GM12878 (cell line): Measurements from ENCODE around the gene PPP2R3B. TPM values are rescaled to one million over a fixed set of nuclear protein-coding genes. Genes with fewer than 3 reads are reported as not detected.

ENCODE experiments used
- ATAC-seq: fragments of 200-7000 bp; cut with Tn5 transposase; 3 replicates; pipeline ENCODE4 v1.9.1; 2020; ENCODE audit warnings: mild to moderate bottlenecking, moderate library complexity
- BruUV-seq: library from RNA; stranded (reverse); fragments of 400-500 nt; replicated peaks from 2 replicates; lab custom pipeline; 2021; lab: Mats Ljungman, UMichigan
- CTCF ChIA-PET: fragments of 300-600 bp; sonication (Branson Sonifier 250); formaldehyde crosslinking; extraction: SDS; loops from one replicate; lab custom pipeline; 2021; ENCODE audit warnings: inconsistent platforms; lab: Yijun Ruan, JAX
- POLR2A ChIA-PET: fragments of 350-600 bp; formaldehyde crosslinking; extraction: SDS; loops from one replicate; lab custom pipeline; 2021; ENCODE audit warnings: inconsistent platforms; lab: Charles Lee
- RAD21 ChIA-PET: fragments of 300-600 bp; sonication (Branson Sonifier 250); formaldehyde crosslinking; loops from one replicate; lab custom pipeline; 2023; ENCODE audit warnings: antibody characterized with exemption; ENCODE audit not compliant: unreplicated experiment; lab: Charles Lee
- SMC1A ChIA-PET: fragments of 300-600 bp; sonication (Branson Sonifier 250); formaldehyde crosslinking; loops from one replicate; lab custom pipeline; 2023; ENCODE audit not compliant: unreplicated experiment, uncharacterized antibody; lab: Charles Lee
- DNase-seq: peaks from one replicate; pipeline ENCODE4 v3.0.0-alpha.2; 2011; ENCODE audit warnings: low read depth, low spot score
- FAIRE-seq: peaks from 3 replicates; lab custom pipeline; 2011; peaks lifted over from hg19 to GRCh38; lab: Jason Lieb, UNC
- H2AFZ ChIP-seq: 2 replicates; pipeline ENCODE4 v1.6.0; 2011; ENCODE audit warnings: low read depth, low read length, control low read depth; ENCODE audit not compliant: control insufficient read depth
- H3K27ac ChIP-seq: 2 replicates; pipeline ENCODE4 v1.5.1; 2011; ENCODE audit warnings: control low read depth; ENCODE audit not compliant: control insufficient read depth, insufficient read depth
- H3K27me3 ChIP-seq, 2 experiments: replicated peaks in 1 of 2; 2 replicates each; pipeline versions ENCODE4 v1.6.0 to v1.6.1; 2011; ENCODE audit warnings: low read length in 1 of 2; ENCODE audit not compliant: control insufficient read depth in 2 of 2, insufficient read depth in 2 of 2
- H3K36me3 ChIP-seq, 2 experiments: 2 replicates each; pipeline ENCODE4 v1.5.1; 2011; ENCODE audit warnings: low read length in 1 of 2; ENCODE audit not compliant: control insufficient read depth in 2 of 2, insufficient read depth in 2 of 2
- H3K4me1 ChIP-seq: 2 replicates; pipeline ENCODE4 v1.6.1; 2011; ENCODE audit warnings: mild to moderate bottlenecking, low read length, moderate library complexity, mixed read lengths; ENCODE audit not compliant: control insufficient read depth, insufficient read depth
- H3K4me2 ChIP-seq: 2 replicates; pipeline ENCODE4 v1.6.0; 2011; ENCODE audit warnings: control low read depth; ENCODE audit not compliant: control insufficient read depth, insufficient read depth
- H3K4me3 ChIP-seq: fragments of 200-600 bp; sonication (generic); 2 replicates; pipeline ENCODE4 v1.5.1; 2016
- H3K79me2 ChIP-seq: 2 replicates; pipeline ENCODE4 v1.6.0; 2011; ENCODE audit warnings: low read length; ENCODE audit not compliant: control insufficient read depth, insufficient read depth
- H3K9ac ChIP-seq: 2 replicates; pipeline ENCODE4 v1.8.0; 2011; ENCODE audit warnings: low read length, control low read depth, mixed read lengths; ENCODE audit not compliant: control insufficient read depth, insufficient read depth
- H3K9me3 ChIP-seq: replicated peaks from 3 replicates; pipeline ENCODE4 v1.5.1; 2011; ENCODE audit warnings: mild to moderate bottlenecking, low read length; ENCODE audit not compliant: control insufficient read depth, insufficient read depth
- H4K20me1 ChIP-seq: 2 replicates; pipeline ENCODE4 v1.6.0; 2011; ENCODE audit not compliant: control insufficient read depth, insufficient read depth
- BHLHE40 ChIP-seq, 2 experiments: fragments of 450-650 bp in 1 of 2; IDR thresholded peaks; 2 replicates each; pipeline ENCODE4 v1.6.1; 2011 to 2017; ENCODE audit warnings: low read depth in 2 of 2, borderline replicate concordance in 1 of 2, improper control_type of control experiment in 1 of 2, low read length in 1 of 2, mild to moderate bottlenecking in 1 of 2
- IKZF2 ChIP-seq, 2 experiments: fragments of 450-650 bp; IDR thresholded peaks; 2 replicates each; pipeline ENCODE4 v1.6.1; 2017; ENCODE audit warnings: mild to moderate bottlenecking in 2 of 2, moderate library complexity in 2 of 2
- POU2F2 ChIP-seq: IDR thresholded peaks from 3 replicates; pipeline ENCODE4 v1.6.1; 2011; ENCODE audit warnings: low read depth, mild to moderate bottlenecking, low read length, borderline replicate concordance
- RFX5 ChIP-seq: IDR thresholded peaks from 2 replicates; pipeline ENCODE4 v1.6.1; 2011; ENCODE audit warnings: low read depth, low read length, improper control_type of control experiment
- SIN3A ChIP-seq: IDR thresholded peaks from 2 replicates; pipeline ENCODE4 v1.6.1; 2012; ENCODE audit warnings: low read depth, low read length, improper control_type of control experiment
- SREBF2 ChIP-seq: IDR thresholded peaks from 2 replicates; pipeline ENCODE4 v1.6.1; 2012; ENCODE audit warnings: mild to moderate bottlenecking, low read length
- YY1 ChIP-seq: IDR thresholded peaks from 2 replicates; pipeline ENCODE4 v1.6.1; 2011; ENCODE audit warnings: low read depth, mild to moderate bottlenecking, low read length
- ZNF274 ChIP-seq: IDR thresholded peaks from one replicate; pipeline ENCODE4 v1.8.0; 2011; ENCODE audit not compliant: insufficient read length, insufficient read depth
- WGBS: methylation state at CpG from one replicate; pipeline ENCODE4 v1.1.6; 2016; ENCODE audit warnings: low lambda C conversion rate; ENCODE audit not compliant: insufficient replicate concordance, insufficient coverage; ENCODE audit errors: missing lambda C conversion rate; 5-methylcytosine and 5-hydroxymethylcytosine counted together
- in situ Hi-C: fragments of 300-500 bp; cut with MboI; formaldehyde crosslinking; loops from 9 replicates; pipeline ENCODE4 v1.14.3; 2018; ENCODE audit warnings: mixed read lengths
- intact Hi-C: fragments of 100-400 bp; cut with micrococcal nuclease; formaldehyde crosslinking; loops from one replicate; pipeline ENCODE4 v1.14.2; 2022; ENCODE audit not compliant: unreplicated experiment
- polyA plus RNA-seq, 11 experiments: library from polyadenylated mRNA; depleted of rRNA in 4 of 11; unstranded in 6 of 11; stranded (reverse) in 5 of 11; fragments of >200 nt; fragmentation: Nextera tagmentation in 4 of 11; fragmentation: Illumina TruSeq in 1 of 11; extraction: Ambion mirVana in 4 of 11; extraction: Trizol in 1 of 11; gene quantifications; 1 replicate in 1 of 11; 2 replicates in 10 of 11; pipeline versions ENCODE4 v1.2.1 to v1.2.3, GENCODE V29; 2011 to 2016; ENCODE audit warnings: inconsistent platforms in 2 of 11, missing spikeins in 2 of 11, low read depth in 1 of 11
- total RNA-seq, 4 experiments: library from RNA; depleted of rRNA in 3 of 4; stranded (reverse); fragments of >200 nt in 3 of 4; fragmentation: Illumina TruSeq in 1 of 4; extraction: Trizol in 1 of 4; gene quantifications; 2 replicates each; pipeline versions ENCODE4 v1.2.1 to v1.2.3, GENCODE V29; 2013 to 2021
- TF ChIP-seq, protein P1 (sequence below): fragments of 450-650 bp; IDR thresholded peaks from 2 replicates; pipeline ENCODE4 v1.6.1; 2016; ENCODE audit warnings: mild to moderate bottlenecking
- TF ChIP-seq, protein P2 (sequence below): IDR thresholded peaks from 2 replicates; pipeline ENCODE4 v1.6.1; 2011; ENCODE audit warnings: mild to moderate bottlenecking, low read depth, low read length, moderate library complexity; ENCODE audit not compliant: insufficient replicate concordance
- TF ChIP-seq, protein P3 (sequence below): fragments of 450-650 bp; IDR thresholded peaks from 2 replicates; pipeline ENCODE4 v1.6.1; 2016; ENCODE audit warnings: mild to moderate bottlenecking, moderate library complexity, borderline replicate concordance

Gene PPP2R3B
- total and polyA plus RNA-seq, 10 of the 15 experiments (the other 5 are each of a cell fraction or from before 2014, with no cell fraction given), result 0.11 to 34.3 (median 9.7) TPM; not detected in 1

DNA sequence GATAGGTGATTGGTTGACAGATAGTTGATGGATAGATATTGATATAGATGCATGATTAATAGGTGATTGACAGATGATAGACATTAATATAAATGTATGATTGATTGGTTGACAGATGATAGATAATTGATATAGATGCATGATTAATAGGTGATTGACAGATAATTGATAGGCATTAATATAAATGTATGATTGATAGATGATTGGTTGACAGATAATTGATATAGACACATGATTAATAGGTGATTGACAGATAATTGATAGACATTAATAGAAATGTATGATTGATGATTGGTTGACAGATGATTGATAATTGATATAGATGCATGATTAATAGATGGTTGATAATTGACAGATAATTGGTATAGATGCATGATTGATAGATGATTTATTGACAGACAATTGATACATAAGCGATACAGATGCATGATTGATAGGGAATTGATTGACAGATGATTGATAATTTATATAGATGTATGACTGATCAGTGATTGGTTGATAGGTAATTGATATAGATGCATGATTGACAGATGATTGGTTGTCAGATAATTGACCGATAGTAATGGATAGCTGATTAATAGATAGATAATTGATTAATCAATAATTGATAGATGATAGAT is 44.9 kb upstream of the PPP2R3B start:
- BruUV-seq, result no TSS peak
- Histone ChIP-seq H3K4me2 (no peak overlapping the region), H4K20me1 (no peaks in the 10 kb centered on the region), H3K79me2 (no peaks in the 10 kb centered on the region), H3K9me3 (no peaks in the 10 kb centered on the region; the same call in 2 of the 3 replicates), H3K4me1 (no peaks in the 10 kb centered on the region), H3K27me3 (no peaks in the 10 kb centered on the region), H2AFZ (no peak overlapping the region), H3K27ac (no peak overlapping the region), H3K4me3 (no peak overlapping the region), H3K9ac (no peak overlapping the region), H3K36me3 (no peaks in the 10 kb centered on the region)
- RAD21 ChIA-PET, result no interaction called here
- POLR2A ChIA-PET, result no interaction called here
- ATAC-seq (no peak), FAIRE-seq (no peak), DNase-seq (no peak)
- in situ Hi-C loops, result no loop called here
- TF ChIP-seq ZNF274 (no peak), SIN3A (no peak)
- TF ChIP-seq, protein P1, sequence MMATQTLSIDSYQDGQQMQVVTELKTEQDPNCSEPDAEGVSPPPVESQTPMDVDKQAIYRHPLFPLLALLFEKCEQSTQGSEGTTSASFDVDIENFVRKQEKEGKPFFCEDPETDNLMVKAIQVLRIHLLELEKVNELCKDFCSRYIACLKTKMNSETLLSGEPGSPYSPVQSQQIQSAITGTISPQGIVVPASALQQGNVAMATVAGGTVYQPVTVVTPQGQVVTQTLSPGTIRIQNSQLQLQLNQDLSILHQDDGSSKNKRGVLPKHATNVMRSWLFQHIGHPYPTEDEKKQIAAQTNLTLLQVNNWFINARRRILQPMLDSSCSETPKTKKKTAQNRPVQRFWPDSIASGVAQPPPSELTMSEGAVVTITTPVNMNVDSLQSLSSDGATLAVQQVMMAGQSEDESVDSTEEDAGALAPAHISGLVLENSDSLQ, result peak; percentile 47
- SMC1A ChIA-PET, result no interaction called here
- CTCF ChIA-PET, result no interaction called here
- intact Hi-C loops, result no loop called here
- 42% methylated on average over 2 of the region's 2 CpGs for WGBS

DNA sequence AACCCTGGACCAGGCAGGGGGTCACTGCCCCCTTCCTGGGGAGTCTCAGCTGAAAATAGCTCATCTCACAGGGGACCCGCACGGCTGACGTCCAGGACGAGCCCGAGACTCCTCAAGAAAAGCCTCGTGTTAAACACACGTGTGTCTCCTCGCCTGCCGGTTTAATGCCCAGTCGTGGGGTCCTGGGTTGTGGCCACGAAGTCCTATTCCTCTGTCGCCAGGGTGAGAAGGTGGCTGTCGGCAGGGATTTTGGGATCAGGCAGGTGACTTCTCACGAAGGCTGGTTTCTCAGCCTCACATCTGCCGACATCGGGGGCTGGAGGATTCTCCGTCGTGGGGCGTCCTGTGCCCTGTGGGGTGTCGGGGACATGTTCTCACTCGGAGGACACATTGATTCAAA is 44.3 kb upstream of the PPP2R3B start:
- Histone ChIP-seq H3K79me2 (no peaks in the 10 kb centered on the region), H3K4me2 (no peak overlapping the region), H3K9ac (no peak overlapping the region), H3K4me3 (no peak overlapping the region), H3K36me3 (no peaks in the 10 kb centered on the region), H3K27me3 (no peaks in the 10 kb centered on the region), H4K20me1 (no peaks in the 10 kb centered on the region), H3K4me1 (no peaks in the 10 kb centered on the region), H3K27ac (no peak overlapping the region), H3K9me3 (no peaks in the 10 kb centered on the region; the same call in 2 of the 3 replicates), H2AFZ (no peak overlapping the region)
- CTCF ChIA-PET, result no interaction called here
- in situ Hi-C loops (no loop called here), intact Hi-C loops (no loop called here)
- POLR2A ChIA-PET, result no interaction called here
- ATAC-seq, result no peak
- DNase-seq, result no peak
- SMC1A ChIA-PET, result no interaction called here
- 60% methylated on average over 21 of the region's 21 CpGs for WGBS
- no peak for FAIRE-seq
- no TSS peak for BruUV-seq
- RAD21 ChIA-PET, result no interaction called here
- TF ChIP-seq RFX5 (no peak), POU2F2 (no peak), IKZF2 (IDR thresholded peaks at IDR 0.05) (no peak), SREBF2 (no peak), YY1 (no peak), BHLHE40 (IDR thresholded peaks at IDR 0.05; ENCODE audit: borderline replicate concordance in 1 of 2, low read depth in 2 of 2, low read length in 1 of 2) (no peak)
- TF ChIP-seq, protein P2, sequence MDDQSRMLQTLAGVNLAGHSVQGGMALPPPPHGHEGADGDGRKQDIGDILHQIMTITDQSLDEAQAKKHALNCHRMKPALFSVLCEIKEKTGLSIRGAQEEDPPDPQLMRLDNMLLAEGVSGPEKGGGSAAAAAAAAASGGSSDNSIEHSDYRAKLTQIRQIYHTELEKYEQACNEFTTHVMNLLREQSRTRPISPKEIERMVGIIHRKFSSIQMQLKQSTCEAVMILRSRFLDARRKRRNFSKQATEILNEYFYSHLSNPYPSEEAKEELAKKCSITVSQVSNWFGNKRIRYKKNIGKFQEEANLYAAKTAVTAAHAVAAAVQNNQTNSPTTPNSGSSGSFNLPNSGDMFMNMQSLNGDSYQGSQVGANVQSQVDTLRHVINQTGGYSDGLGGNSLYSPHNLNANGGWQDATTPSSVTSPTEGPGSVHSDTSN, result no peak
- TF ChIP-seq, protein P3, sequence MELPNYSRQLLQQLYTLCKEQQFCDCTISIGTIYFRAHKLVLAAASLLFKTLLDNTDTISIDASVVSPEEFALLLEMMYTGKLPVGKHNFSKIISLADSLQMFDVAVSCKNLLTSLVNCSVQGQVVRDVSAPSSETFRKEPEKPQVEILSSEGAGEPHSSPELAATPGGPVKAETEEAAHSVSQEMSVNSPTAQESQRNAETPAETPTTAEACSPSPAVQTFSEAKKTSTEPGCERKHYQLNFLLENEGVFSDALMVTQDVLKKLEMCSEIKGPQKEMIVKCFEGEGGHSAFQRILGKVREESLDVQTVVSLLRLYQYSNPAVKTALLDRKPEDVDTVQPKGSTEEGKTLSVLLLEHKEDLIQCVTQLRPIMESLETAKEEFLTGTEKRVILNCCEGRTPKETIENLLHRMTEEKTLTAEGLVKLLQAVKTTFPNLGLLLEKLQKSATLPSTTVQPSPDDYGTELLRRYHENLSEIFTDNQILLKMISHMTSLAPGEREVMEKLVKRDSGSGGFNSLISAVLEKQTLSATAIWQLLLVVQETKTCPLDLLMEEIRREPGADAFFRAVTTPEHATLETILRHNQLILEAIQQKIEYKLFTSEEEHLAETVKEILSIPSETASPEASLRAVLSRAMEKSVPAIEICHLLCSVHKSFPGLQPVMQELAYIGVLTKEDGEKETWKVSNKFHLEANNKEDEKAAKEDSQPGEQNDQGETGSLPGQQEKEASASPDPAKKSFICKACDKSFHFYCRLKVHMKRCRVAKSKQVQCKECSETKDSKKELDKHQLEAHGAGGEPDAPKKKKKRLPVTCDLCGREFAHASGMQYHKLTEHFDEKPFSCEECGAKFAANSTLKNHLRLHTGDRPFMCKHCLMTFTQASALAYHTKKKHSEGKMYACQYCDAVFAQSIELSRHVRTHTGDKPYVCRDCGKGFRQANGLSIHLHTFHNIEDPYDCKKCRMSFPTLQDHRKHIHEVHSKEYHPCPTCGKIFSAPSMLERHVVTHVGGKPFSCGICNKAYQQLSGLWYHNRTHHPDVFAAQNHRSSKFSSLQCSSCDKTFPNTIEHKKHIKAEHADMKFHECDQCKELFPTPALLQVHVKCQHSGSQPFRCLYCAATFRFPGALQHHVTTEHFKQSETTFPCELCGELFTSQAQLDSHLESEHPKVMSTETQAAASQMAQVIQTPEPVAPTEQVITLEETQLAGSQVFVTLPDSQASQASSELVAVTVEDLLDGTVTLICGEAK, result no peak
